ENCODE data around the gene DENND5B. TPM values are rescaled to one million over a fixed set of nuclear protein-coding genes. Genes with fewer than 3 reads are reported as not detected.
A peak's percentile ranks its signal among the peaks of the same experiment; 100 is the strongest.

DENND5B gene
- total and polyA plus RNA-seq, 11 donors: 8.2 to 58.9 (median 44.0) TPM

DNA sequence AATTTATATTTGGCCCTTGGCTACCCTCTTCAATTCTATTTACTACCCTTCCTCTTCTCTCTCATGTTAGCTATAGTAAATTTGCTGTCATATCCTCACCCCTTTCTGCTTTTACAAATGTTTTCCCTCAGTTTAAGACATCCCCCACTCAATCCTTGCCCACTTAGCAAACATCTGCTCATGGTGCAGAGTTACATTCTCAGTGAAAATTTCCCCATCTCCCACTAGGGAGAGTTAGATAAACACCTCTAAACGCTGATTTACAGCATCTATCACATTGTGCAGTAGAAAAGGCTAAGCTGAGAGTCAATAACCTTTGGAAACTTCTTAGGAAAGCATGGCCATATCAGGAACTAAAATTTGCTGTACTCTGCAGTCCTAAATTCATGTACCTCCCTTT lies 69.0 kb downstream of the DENND5B start:
- Histone ChIP-seq H3K27ac (no peak overlapping the region), H3K4me1 (peaks cover 5 to 84% (median 32%) of the 10 kb centered on the region in 12 donors), H3K4me3 (no peak overlapping the region), H3K9me3 (no peaks in the 10 kb centered on the region), H3K27me3 (no peaks in the 10 kb centered on the region), H3K36me3 (no peaks in the 10 kb centered on the region)
- intact Hi-C loops (cut with DNase I): loop anchor here in 1 of 10 donors (10.0 kb wide), 1 partner anchor 63 kb away; no protein-coding TSS in a partner anchor
- ATAC-seq (no peak), DNase-seq (no peak)
- 36 to 44% (median 40%) methylated on average over 1 of the region's 1 CpG for WGBS, 4 donors
- TF ChIP-seq POLR2A (IDR thresholded peaks at IDR 0.05): no peak
- TF ChIP-seq, protein P1, sequence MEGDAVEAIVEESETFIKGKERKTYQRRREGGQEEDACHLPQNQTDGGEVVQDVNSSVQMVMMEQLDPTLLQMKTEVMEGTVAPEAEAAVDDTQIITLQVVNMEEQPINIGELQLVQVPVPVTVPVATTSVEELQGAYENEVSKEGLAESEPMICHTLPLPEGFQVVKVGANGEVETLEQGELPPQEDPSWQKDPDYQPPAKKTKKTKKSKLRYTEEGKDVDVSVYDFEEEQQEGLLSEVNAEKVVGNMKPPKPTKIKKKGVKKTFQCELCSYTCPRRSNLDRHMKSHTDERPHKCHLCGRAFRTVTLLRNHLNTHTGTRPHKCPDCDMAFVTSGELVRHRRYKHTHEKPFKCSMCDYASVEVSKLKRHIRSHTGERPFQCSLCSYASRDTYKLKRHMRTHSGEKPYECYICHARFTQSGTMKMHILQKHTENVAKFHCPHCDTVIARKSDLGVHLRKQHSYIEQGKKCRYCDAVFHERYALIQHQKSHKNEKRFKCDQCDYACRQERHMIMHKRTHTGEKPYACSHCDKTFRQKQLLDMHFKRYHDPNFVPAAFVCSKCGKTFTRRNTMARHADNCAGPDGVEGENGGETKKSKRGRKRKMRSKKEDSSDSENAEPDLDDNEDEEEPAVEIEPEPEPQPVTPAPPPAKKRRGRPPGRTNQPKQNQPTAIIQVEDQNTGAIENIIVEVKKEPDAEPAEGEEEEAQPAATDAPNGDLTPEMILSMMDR (IDR thresholded peaks at IDR 0.05): no peak

DNA sequence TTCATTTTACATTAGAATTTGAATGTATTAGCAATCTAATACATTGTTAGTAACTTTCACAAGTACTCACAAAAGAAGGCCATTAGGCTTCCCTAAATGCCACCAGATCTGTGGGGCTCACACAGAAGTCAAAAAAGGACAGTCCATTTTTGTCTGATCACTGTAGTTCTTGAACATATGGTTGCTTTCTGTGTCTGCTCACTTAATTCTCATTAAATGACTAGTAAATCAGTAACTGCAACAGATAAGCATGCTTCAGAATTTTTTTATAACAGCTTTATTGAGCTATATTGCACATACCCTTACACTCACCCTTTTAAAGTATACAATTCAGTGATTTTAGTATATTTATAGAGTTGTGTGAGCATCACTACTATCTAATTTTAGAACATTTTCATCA lies 71.4 kb downstream of the DENND5B start:
- Histone ChIP-seq H3K27ac (peak overlapping the region in 1 of 12 donors; percentile 43), H3K4me1 (peaks cover 5 to 61% (median 30%) of the 10 kb centered on the region in 12 donors), H3K9me3 (no peaks in the 10 kb centered on the region), H3K36me3 (no peaks in the 10 kb centered on the region), H3K27me3 (no peaks in the 10 kb centered on the region), H3K4me3 (no peak overlapping the region)
- intact Hi-C loops (cut with DNase I): no loop called here
- DNase-seq: no peak
- TF ChIP-seq, protein P1 (IDR thresholded peaks at IDR 0.05): no peak
- TF ChIP-seq POLR2A (IDR thresholded peaks at IDR 0.05): no peak
- no peak for ATAC-seq

DNA sequence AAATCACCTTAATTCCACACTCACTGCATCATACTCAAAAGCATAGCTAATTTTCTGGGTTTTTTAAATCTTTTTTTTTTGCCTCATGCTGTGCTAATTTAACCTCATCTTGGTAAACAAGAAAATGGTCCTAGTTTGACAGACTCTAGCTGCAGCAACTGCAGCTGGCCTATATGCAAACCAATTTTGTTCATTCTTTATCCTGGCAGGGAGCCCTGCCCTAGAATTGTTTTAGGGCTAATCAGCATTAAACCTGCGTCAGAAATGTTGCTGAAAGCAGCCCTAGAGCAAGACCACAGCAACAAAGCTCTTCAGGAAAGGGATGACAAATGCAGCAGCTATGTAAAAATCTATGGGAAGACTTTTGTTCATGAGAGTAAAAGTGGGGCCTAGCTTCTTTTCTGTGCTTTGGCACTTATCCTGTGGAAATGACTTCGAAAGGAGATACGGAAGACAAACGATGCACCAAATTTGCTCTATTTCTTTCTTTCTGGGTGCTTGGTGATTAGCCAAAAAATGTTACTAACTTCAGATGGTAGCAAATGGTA lies 72.2 kb downstream of the DENND5B start:
- ATAC-seq: peak in 3 of 4 donors; percentile 47 to 71 (median 70)
- intact Hi-C loops (cut with DNase I): no loop called here
- WGBS, 4 donors: 31 to 48% (median 38%) methylated on average over 4 of the region's 4 CpGs
- Histone ChIP-seq H3K27ac (peak overlapping the region in 3 of 12 donors; percentile 8 to 43 (median 11)), H3K4me3 (no peak overlapping the region), H3K27me3 (no peaks in the 10 kb centered on the region), H3K9me3 (no peaks in the 10 kb centered on the region), H3K4me1 (peaks cover 5 to 54% (median 29%) of the 10 kb centered on the region in 12 donors), H3K36me3 (no peaks in the 10 kb centered on the region)
- DNase-seq: peak in 2 of 5 donors; percentile 25 to 36
- TF ChIP-seq, protein P1 (IDR thresholded peaks at IDR 0.05): no peak
- no peak for TF ChIP-seq POLR2A (IDR thresholded peaks at IDR 0.05)

DNA sequence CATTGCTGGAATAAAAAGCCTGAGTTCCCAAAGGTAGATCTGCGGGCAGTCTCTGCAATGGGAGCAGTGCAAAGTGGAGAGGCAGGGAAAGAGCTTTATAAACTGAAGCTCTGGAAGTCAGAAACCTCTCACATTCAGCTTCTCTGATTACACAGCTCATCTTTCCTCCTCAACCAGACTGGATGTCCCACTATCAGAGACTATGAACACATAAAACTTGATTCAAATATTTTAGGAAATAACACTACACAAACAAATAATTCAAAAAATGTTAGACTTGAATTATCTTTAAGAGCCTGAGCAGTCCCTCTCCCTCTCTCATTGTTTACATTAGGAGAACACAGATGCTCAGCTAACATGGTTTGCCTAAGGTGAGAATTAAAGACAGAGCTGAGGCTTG lies 72.9 kb downstream of the DENND5B start:
- DNase-seq: no peak
- Histone ChIP-seq H3K4me3 (no peak overlapping the region), H3K27ac (peak overlapping the region in 1 of 12 donors; percentile 43), H3K27me3 (no peaks in the 10 kb centered on the region), H3K36me3 (no peaks in the 10 kb centered on the region), H3K4me1 (peaks cover 5 to 53% (median 26%) of the 10 kb centered on the region in 12 donors), H3K9me3 (no peaks in the 10 kb centered on the region)
- WGBS, 4 donors: 56 to 75% (median 68%) methylated on average over 1 of the region's 1 CpG
- intact Hi-C loops (cut with DNase I): no loop called here
- ATAC-seq: no peak
- no peak for TF ChIP-seq POLR2A (IDR thresholded peaks at IDR 0.05)
- TF ChIP-seq, protein P1 (IDR thresholded peaks at IDR 0.05): no peak

All from heart left ventricle (tissue), 16 donors.